Central memory CD8-positive, alpha-beta T cell (primary cell): Measurements from ENCODE around the gene ERF.

Experiments used
- ATAC-seq: fragments of 150-1000 bp; cut with Tn5 transposase; replicated peaks from 2 replicates; pipeline ENCODE4 v1.10.0; 2022; ENCODE audit warnings: mild to moderate bottlenecking, moderate FRiP score, moderate number of reproducible peaks; ENCODE audit not compliant: poor library complexity, severe bottlenecking; ENCODE audit errors: extremely low read depth
- DNase-seq, 2 donors: peaks; one replicate each; pipeline ENCODE4 v3.0.0; 2021; ENCODE audit warnings: low spot score in 2 of 2
- H3K27ac Mint-ChIP-seq: one replicate; pipeline ENCODE4 v1.8.0; 2022; ENCODE audit warnings: low read depth, mild to moderate bottlenecking, moderate library complexity, mixed read lengths
- H3K27me3 Mint-ChIP-seq: one replicate; pipeline ENCODE4 v1.8.0; 2022; ENCODE audit warnings: mixed read lengths
- H3K36me3 Mint-ChIP-seq: one replicate; pipeline ENCODE4 v1.8.0; 2022; ENCODE audit warnings: mild to moderate bottlenecking, moderate library complexity, mixed read lengths; ENCODE audit not compliant: insufficient read depth
- H3K4me1 Mint-ChIP-seq: one replicate; pipeline ENCODE4 v1.8.0; 2022; ENCODE audit warnings: mixed read lengths
- H3K4me3 Mint-ChIP-seq: one replicate; pipeline ENCODE4 v1.8.0; 2022; ENCODE audit warnings: mild to moderate bottlenecking, moderate library complexity, mixed read lengths
- H3K9me3 Mint-ChIP-seq: one replicate; pipeline ENCODE4 v1.8.0; 2022; ENCODE audit warnings: mixed read lengths

The ERF gene

DNA sequence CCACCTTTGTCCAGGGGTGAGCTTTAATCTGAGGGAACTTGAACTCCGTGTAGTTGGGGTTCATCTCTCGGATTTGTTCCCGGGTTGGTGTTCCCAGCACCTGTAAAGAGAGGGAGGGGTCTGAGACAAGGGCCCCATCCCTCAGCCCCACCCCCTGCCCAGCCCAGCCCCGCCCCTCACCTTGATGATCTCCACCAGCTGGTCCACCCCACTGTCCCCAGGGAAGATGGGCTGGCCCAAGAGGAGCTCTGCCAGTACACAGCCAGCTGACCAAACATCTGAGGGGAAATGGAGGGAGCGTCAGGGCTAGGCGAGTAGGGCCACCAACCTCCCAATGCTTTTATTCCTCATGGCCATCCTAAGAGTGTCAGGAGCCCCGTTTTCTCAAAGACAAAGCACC, 21.8 kb downstream of the ERF start:
- Mint-ChIP-seq H3K9me3 (no peaks in the 10 kb centered on the region), H3K36me3 (peaks cover 39% of the 10 kb centered on the region), H3K4me3 (no peak overlapping the region), H3K4me1 (peaks cover 28% of the 10 kb centered on the region), H3K27ac (no peak overlapping the region), H3K27me3 (no peaks in the 10 kb centered on the region)
- no peak for DNase-seq
- ATAC-seq: no peak

DNA sequence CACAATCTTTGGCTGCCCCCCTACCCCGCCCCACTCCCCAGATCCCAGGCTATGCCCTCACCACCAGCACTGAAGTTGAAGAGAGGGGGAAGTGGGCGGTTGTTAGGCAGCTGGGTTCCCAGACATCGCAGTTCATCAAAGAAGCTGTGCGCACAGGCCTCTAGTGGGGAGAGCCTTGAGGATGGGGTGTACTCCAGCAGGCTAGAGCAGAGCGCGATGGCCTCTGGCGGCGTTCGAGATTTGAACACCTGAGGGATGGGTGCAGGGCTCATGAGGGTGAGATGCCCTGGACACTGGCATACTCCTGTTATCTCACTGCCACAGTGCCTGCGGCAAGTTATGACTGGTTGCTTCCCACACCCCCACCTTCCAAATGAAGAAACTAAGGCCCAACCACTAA, 22.5 kb downstream of the ERF start:
- DNase-seq (no peak), ATAC-seq (no peak)
- Mint-ChIP-seq H3K27ac (no peak overlapping the region), H3K4me3 (no peak overlapping the region), H3K4me1 (peaks cover 28% of the 10 kb centered on the region), H3K9me3 (no peaks in the 10 kb centered on the region), H3K27me3 (no peaks in the 10 kb centered on the region), H3K36me3 (peaks cover 37% of the 10 kb centered on the region)

DNA sequence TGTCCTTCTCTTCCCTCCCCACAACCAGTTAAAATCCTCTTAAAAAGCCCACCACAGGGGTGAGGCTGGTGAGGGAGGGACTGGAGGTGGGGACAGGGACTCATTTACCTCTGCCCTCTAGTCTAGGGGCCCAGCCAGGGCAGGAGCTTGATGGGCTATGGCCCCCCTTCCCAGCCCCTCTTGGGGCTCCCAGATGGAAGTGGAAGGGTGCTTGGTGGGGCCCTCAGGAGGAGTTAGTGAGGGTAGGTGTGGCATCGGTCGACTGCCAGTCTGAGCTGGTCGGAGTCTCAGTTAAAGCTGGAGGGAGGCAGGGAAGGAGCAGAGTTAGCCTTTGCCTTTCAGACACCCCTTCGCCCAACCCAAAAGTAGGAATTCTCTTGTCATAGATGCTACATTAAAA, 24.4 kb downstream of the ERF start:
- Mint-ChIP-seq H3K27ac (no peak overlapping the region), H3K27me3 (no peaks in the 10 kb centered on the region), H3K4me3 (no peak overlapping the region), H3K4me1 (peaks cover 31% of the 10 kb centered on the region), H3K36me3 (peaks cover 28% of the 10 kb centered on the region), H3K9me3 (no peaks in the 10 kb centered on the region)
- DNase-seq (no peak), ATAC-seq (no peak)

DNA sequence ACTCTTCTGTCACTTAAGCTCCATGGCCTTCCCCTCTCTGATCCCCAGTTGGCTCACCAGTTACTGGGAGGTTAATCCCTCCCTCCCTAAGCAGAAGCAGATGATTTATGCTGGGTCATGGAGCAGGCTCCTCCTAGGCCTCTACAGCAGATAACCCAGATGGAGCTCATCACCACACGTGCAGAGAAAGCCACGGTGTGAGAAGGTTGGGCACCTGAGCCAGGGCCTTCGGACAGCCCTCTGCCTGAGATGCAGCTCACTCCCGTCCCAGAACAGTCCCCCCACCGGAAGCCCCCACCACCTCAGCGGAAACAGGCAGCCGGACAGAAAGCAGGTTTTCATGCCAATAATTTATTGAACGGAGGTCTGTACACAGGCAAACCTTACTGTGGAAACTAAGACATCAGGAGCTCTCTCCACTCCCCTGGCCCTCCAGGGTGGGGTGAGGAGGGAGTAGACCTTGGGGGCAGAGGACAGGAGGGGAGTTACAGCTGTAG, 25.0 kb downstream of the ERF start:
- Mint-ChIP-seq H3K27me3 (no peaks in the 10 kb centered on the region), H3K36me3 (peaks cover 22% of the 10 kb centered on the region)
- no peak for ATAC-seq

DNA sequence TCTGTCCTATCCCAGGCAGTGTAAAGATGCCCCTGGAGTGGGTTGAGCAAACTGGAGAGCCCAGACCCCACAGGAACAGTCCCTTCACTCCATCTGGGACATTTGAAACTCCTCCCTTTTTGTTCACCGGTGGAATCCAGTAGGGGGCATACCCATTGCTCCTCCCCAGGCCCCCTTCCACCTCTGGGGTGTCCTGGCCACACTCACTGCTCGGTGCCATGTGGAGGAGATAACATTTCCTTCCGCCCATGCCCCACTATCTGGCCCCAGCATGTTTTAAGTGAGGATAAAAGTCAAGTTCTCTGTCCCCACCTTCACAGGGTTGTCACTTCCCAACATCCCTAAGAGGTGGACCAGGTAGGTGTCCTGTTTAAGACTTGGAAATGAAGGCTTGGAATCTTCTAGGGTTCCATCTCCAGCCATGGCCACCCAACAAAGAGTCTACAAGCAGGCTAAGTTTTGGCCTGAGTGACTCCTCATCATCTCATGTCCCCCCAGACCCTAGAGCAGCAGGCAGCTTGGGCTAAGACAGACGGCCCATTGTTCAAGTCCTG, 25.6 kb downstream of the ERF start:
- DNase-seq: no peak
- Mint-ChIP-seq H3K4me1 (peaks cover 27% of the 10 kb centered on the region), H3K27me3 (no peaks in the 10 kb centered on the region), H3K36me3 (peaks cover 26% of the 10 kb centered on the region), H3K27ac (peak overlapping the region; percentile 64), H3K9me3 (no peaks in the 10 kb centered on the region), H3K4me3 (no peak overlapping the region)
- no peak for ATAC-seq

More for the DNA sequence above, 25.0 kb downstream of the ERF start:
- Mint-ChIP-seq H3K27ac (peak overlapping the region; percentile 64), H3K4me3 (no peak overlapping the region), H3K4me1 (peaks cover 27% of the 10 kb centered on the region), H3K9me3 (no peaks in the 10 kb centered on the region)
- DNase-seq: no peak

DNA sequence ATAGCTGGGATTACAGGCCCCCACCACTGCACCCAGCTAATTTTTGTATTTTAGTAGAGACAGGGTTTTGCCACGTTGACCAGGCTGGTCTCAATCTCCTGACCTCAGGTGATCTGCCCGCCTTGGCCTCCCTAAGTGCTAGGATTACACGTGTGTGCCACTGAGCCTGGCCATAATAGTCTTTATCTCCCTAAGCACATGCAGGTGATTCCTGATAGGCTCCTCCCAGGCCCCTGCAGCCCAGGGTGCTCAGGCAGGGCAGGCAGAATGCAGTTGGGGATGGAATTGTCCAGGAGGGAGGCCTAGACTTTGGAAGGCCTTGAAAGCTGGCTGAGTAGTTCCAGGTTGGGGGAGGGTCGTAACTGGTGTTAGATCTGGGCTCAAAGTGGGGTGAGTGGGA, 26.3 kb downstream of the ERF start:
- no peaks in the 10 kb centered on the region for H3K9me3 Mint-ChIP-seq
- H3K36me3 Mint-ChIP-seq: peaks cover 26% of the 10 kb centered on the region
- ATAC-seq: no peak
- no peak overlapping the region for H3K27ac Mint-ChIP-seq
- H3K4me1 Mint-ChIP-seq: peaks cover 23% of the 10 kb centered on the region
- DNase-seq: no peak
- H3K4me3 Mint-ChIP-seq: no peak overlapping the region
- no peaks in the 10 kb centered on the region for H3K27me3 Mint-ChIP-seq

DNA sequence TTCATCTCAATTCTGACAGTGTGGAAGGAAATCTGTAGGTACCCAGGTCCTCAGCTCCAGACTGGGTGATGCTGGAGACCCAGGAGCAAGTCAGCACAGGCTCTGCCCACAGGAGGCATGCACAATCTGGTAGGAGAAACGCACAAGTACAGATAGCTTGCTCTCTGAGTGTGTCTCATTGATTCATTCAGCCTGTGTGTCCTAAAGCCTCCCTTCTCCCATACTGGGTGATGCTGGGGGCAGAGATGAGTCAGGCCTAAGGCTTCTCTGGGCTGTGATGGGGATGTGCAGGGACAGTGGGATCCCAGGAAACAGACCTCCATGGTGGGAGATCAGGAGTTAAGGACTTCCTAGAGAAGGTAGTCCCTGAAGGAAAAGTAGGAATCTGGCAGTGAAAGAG, 28.0 kb downstream of the ERF start:
- peaks cover 29% of the 10 kb centered on the region for H3K36me3 Mint-ChIP-seq
- H3K27me3 Mint-ChIP-seq: no peaks in the 10 kb centered on the region
- no peak for ATAC-seq
- no peak overlapping the region for H3K27ac Mint-ChIP-seq
- no peaks in the 10 kb centered on the region for H3K9me3 Mint-ChIP-seq
- no peak overlapping the region for H3K4me3 Mint-ChIP-seq
- peaks cover 31% of the 10 kb centered on the region for H3K4me1 Mint-ChIP-seq
- no peak for DNase-seq

DNA sequence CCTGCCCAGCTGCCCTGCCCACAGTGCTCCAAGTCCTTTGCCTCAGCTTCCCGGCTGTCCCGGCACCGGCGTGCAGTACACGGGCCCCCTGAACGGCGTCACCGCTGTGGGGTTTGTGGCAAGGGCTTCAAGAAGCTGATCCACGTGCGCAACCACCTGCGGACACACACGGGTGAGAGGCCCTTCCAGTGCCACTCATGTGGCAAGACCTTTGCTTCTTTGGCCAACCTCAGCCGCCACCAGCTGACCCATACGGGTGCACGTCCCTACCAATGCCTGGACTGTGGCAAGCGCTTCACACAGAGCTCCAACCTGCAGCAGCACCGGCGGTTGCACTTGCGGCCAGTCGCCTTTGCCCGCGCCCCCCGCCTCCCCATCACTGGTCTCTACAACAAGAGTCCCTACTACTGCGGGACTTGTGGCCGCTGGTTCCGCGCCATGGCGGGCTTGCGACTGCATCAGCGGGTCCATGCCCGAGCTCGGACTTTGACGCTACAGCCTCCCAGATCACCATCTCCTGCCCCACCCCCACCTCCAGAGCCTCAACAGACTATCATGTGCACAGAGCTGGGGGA, 29.1 kb downstream of the ERF start:
- H3K36me3 Mint-ChIP-seq: peaks cover 22% of the 10 kb centered on the region
- H3K27me3 Mint-ChIP-seq: no peaks in the 10 kb centered on the region
- ATAC-seq (no peak), DNase-seq (no peak)
- no peak overlapping the region for H3K4me3 Mint-ChIP-seq
- peaks cover 34% of the 10 kb centered on the region for H3K4me1 Mint-ChIP-seq
- no peak overlapping the region for H3K27ac Mint-ChIP-seq
- no peaks in the 10 kb centered on the region for H3K9me3 Mint-ChIP-seq

DNA sequence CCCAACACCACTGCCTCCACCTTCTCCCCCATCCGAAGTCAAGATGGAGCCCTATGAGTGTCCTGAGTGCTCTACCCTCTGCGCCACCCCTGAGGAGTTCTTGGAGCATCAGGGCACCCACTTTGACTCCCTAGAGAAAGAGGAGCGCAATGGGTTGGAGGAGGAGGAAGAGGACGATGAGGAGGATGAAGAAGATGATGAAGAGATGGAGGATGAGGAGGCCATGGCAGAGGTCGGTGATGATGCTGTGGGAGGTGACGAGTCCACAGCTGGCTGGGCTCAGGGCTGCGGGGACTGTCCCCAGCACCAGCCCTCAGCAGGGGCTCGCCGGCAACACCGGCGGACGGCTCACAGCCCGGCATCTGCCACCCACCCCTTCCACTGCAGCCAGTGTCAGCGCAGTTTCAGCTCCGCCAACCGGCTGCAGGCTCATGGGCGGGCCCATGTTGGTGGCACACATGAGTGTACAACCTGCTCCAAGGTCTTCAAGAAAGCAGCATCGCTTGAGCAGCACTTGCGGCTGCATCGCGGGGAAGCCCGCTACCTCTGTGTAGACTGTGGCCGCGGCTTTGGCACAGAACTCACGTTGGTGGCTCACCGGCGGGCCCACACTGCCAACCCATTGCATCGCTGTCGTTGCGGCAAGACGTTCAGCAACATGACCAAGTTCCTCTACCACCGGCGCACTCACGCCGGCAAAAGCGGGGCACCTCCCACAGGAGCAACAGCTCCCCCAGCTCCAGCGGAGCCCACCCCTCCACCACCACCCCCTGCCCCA, 29.8 kb downstream of the ERF start:
- Mint-ChIP-seq H3K4me1 (peaks cover 41% of the 10 kb centered on the region), H3K4me3 (no peak overlapping the region), H3K27ac (no peak overlapping the region), H3K36me3 (peaks cover 19% of the 10 kb centered on the region), H3K27me3 (no peaks in the 10 kb centered on the region), H3K9me3 (no peaks in the 10 kb centered on the region)
- ATAC-seq (no peak), DNase-seq (no peak)

DNA sequence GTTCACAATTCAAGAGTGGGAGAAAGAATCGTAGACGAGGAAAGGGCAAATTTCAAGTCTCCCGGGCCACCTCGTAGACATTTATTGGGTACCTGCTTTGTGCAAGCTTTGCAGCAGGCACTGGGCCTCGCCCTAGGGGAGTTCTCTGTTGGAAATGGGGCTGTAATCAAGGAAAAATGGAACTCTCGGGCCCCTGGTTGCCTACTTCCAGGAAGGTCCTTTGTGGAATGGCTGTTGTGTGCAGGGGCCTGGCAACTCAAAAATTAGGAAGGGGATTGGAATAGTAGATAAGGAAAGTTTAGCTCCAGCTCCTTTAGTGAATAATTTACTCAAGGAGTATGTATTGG, 34.2 kb downstream of the ERF start:
- ATAC-seq (no peak), DNase-seq (no peak)
- Mint-ChIP-seq H3K9me3 (no peaks in the 10 kb centered on the region), H3K4me1 (peaks cover 52% of the 10 kb centered on the region), H3K27me3 (no peaks in the 10 kb centered on the region), H3K36me3 (peaks cover 34% of the 10 kb centered on the region), H3K27ac (peak overlapping the region; percentile 95), H3K4me3 (peak overlapping the region; percentile 95)

DNA sequence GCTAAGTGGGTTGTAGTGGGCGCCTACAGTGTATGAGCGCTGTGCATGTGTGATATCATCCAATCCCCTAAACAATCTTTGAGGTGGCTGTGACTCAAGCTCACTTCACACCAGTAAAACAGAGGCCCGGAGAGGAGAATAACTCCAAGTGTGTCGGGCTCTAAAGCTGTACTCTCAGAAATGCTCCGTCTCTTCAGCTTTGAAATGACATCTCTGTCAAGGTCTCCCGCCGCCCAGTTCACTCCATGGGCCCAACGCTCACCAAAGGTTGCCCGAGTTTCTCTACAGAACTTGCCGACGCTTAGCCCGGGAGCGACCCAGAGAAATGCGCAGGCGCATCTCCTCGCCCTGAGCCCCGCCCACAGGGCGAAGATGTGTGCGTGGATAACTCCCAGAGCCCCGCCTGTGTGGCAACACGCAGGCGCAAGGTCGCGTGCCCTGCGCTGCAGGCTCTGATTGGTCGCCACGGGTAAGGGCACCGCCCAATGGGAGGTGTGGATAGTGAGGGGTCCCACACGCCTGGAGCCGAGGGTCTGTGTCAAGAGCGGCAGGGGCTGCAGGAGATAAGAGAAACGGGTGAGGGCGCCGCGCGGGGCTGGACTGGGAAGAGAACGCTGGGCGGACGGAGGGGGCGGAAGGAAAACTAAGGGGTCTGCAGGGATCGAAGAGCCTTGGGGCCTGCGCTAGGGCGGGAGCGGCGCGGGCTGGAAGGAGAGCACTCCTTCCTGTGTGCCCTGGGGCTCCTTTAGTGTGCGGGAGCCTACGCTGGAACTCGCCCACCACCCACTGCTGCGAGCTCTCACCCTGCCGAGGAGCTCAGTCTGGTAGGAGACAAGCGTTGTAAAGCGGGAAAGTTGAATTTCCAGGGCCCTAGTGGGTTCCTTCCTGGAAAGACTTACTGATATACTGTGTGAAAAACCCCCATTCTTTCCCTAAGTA, 34.8 kb downstream of the ERF start, which contains the start of gene ZNF526:
TSS of gene ZNF526 (plus strand) at position 501 of the 939 bp plus-strand sequence. CDS start 4,092 bp downstream, outside the sequence.
- no peaks in the 10 kb centered on the region for H3K9me3 Mint-ChIP-seq
- H3K4me3 Mint-ChIP-seq: peak within 1 kb of the TSS; percentile 95
- peaks cover 59% of the 10 kb centered on the region for H3K4me1 Mint-ChIP-seq
- DNase-seq (peak; percentile 93 to 94), ATAC-seq (peak; percentile 80)
- H3K27ac Mint-ChIP-seq: peak within 1 kb of the TSS; percentile 95
- H3K36me3 Mint-ChIP-seq: peaks cover 35% of the 10 kb centered on the region
- H3K27me3 Mint-ChIP-seq: no peaks in the 10 kb centered on the region
